IPS-15b (cell line): ENCODE data around the gene RTP2.
"Not testable (repeated sequence)": the region's sequence is repeated elsewhere in the genome, so short reads cannot be mapped to it uniquely, and the experiment has no call there.

Source experiments
- H3K27me3 ChIP-seq: one replicate; pipeline ENCODE4 v1.6.1; 2013; ENCODE audit warnings: low read length; ENCODE audit not compliant: control insufficient read depth, insufficient read depth
- H3K36me3 ChIP-seq: one replicate; pipeline ENCODE4 v1.6.1; 2013; ENCODE audit warnings: low read length; ENCODE audit not compliant: control insufficient read depth, insufficient read depth
- H3K4me1 ChIP-seq: one replicate; pipeline ENCODE4 v1.6.1; 2013; ENCODE audit warnings: mild to moderate bottlenecking, low read length; ENCODE audit not compliant: control insufficient read depth, insufficient read depth
- H3K4me3 ChIP-seq: one replicate; pipeline ENCODE4 v1.5.1; 2013; ENCODE audit warnings: low read depth, low read length
- H3K9ac ChIP-seq: one replicate; pipeline ENCODE4 v1.6.1; 2013; ENCODE audit warnings: low read depth, mild to moderate bottlenecking, low read length
- H3K9me3 ChIP-seq: one replicate; pipeline ENCODE4 v1.6.1; 2013; ENCODE audit warnings: mild to moderate bottlenecking, low read length; ENCODE audit not compliant: control insufficient read depth, insufficient read depth

Gene RTP2

GRCh38 chr3:187700249-187700648 is 2.1 kb downstream of the RTP2 start:
- no peaks in the 10 kb centered on the region for H3K4me1 ChIP-seq
- H3K9ac ChIP-seq, result no peak overlapping the region
- no peak overlapping the region for H3K4me3 ChIP-seq
- no peaks in the 10 kb centered on the region for H3K36me3 ChIP-seq
- H3K27me3 ChIP-seq, result no peaks in the 10 kb centered on the region
- no peaks in the 10 kb centered on the region for H3K9me3 ChIP-seq

DNA sequence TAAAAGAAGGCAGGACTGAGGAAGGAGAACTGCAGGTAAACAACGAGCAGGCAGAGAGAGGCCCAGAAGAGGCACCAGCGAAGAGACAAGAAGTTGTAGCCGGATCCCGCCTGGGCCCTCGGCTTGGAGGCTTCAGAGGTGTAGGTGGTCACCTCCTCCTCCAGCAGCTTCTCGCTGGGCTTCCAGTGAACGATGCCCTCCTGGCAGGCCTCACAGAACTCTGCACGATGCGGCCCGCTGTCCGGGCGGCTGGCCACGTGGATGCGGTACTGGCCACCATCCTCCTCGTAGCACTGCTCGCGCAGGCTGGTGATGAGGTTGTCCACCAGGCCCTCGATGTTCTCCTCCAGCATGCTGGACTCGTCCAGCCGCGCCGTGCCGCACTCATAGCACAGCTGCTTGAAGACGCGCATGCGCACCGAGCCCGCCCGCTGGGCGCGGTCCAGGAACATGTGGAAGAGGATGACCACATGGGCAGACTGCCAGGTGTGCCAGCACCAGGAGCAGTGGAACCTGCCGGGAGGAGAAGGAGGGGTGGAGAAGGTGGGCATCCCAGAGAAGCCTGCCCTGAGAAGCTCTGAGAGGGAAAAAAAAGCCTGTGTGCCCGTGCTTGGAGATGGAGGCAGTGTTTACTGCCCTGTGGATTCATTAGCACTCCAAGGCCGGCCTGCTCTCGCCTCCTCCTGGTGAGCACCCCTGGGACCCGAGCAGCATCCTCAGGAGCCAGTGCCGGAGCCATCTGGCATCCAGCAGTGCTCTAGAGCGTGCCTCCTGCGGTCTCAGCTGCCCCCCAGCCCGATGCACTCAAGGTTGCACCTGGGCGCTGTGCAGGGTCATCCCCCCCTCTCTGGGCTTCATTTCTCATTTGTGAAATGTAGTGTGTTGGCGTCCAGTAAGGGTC is 3.6 kb downstream of the RTP2 start:
- H3K36me3 ChIP-seq, result no peaks in the 10 kb centered on the region
- H3K4me1 ChIP-seq, result no peaks in the 10 kb centered on the region
- H3K27me3 ChIP-seq, result no peaks in the 10 kb centered on the region
- no peak overlapping the region for H3K9ac ChIP-seq
- H3K9me3 ChIP-seq, result no peaks in the 10 kb centered on the region
- no peak overlapping the region for H3K4me3 ChIP-seq

- H3K9ac ChIP-seq, result no peak overlapping the region
- no peaks in the 10 kb centered on the region for H3K27me3 ChIP-seq
- no peaks in the 10 kb centered on the region for H3K9me3 ChIP-seq
- H3K36me3 ChIP-seq, result no peaks in the 10 kb centered on the region
- H3K4me3 ChIP-seq, result no peak overlapping the region
- no peaks in the 10 kb centered on the region for H3K4me1 ChIP-seq
Observed at GRCh38 chr3:187696021-187696420, 6.3 kb downstream of the RTP2 start.

DNA sequence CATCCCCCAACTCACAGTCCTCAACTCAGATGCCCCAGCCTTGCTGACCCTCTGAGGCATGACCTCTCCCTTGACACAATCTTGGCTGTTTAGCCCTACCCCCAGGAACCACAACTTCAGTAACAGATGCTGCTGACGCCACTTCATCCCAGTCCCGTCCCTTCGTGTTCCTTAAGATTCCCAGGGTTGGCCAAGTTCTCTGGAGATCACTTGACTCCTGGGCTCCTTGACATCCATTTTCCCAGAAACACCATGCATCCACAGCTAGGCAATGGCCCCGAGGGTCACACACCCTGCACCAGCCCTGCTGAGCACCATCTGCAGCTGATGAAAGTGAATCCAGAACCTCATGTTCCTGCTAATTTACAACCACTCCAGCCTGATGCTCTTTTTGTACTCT is 6.9 kb downstream of the RTP2 start:
- H3K9ac ChIP-seq, result no peak overlapping the region
- H3K4me3 ChIP-seq, result no peak overlapping the region

GRCh38 chr3:187694801-187695200 is 7.6 kb downstream of the RTP2 start:
- H3K4me3 ChIP-seq, result no peak overlapping the region
- no peaks in the 10 kb centered on the region for H3K9me3 ChIP-seq
- no peaks in the 10 kb centered on the region for H3K27me3 ChIP-seq
- no peaks in the 10 kb centered on the region for H3K36me3 ChIP-seq
- H3K4me1 ChIP-seq, result no peaks in the 10 kb centered on the region
- H3K9ac ChIP-seq, result no peak overlapping the region

More for the DNA sequence above, 6.9 kb downstream of the RTP2 start:
- Histone ChIP-seq H3K4me1 (no peaks in the 10 kb centered on the region), H3K9me3 (no peaks in the 10 kb centered on the region), H3K36me3 (no peaks in the 10 kb centered on the region), H3K27me3 (no peaks in the 10 kb centered on the region)

DNA sequence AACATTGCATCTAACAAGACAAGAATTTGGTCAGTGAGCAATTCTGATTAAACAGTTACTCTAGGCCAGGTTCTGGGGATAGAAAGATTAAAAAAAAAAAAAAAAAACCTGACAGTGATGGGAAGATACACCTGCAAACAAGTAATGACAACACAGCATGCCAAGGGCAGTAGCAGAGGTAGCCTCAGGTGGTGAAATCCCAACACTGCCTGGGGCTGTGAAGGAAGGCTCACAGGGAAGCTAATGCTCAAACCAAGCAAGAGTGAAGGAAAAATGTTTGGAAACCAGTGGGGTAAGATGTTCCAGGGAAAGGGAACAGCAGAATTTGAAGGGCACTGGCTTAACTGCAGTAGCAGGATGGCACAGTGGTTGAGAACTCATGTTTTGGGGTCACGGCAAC is 8.9 kb downstream of the RTP2 start:
- no peaks in the 10 kb centered on the region for H3K27me3 ChIP-seq
- no peaks in the 10 kb centered on the region for H3K36me3 ChIP-seq
- H3K9ac ChIP-seq, result no peak overlapping the region
- H3K9me3 ChIP-seq, result no peaks in the 10 kb centered on the region
- no peak overlapping the region for H3K4me3 ChIP-seq
- H3K4me1 ChIP-seq, result no peaks in the 10 kb centered on the region

DNA sequence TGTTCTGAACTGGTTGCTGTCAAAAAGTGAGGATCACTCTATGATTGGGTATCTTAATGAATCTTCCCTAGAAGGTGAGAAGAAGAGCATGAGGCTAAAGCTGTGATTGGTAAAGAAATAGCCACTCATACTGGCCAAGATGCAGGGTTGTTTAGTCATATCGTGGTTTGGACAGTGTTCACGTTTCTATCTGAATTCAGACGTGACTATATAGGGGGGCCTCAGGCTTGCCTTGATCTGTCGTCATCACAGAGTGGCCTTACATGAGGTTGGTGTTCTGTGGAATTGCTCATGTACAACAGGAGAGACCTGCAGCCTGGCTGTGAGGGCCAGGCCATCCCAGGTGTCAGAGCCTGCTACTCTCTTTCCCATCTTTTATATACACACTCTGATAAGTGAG is 12.4 kb downstream of the RTP2 start:
- no peak overlapping the region for H3K4me3 ChIP-seq
- H3K36me3 ChIP-seq, result no peaks in the 10 kb centered on the region
- peaks cover 3% of the 10 kb centered on the region for H3K9me3 ChIP-seq
- H3K9ac ChIP-seq, result no peak overlapping the region
- H3K27me3 ChIP-seq, result no peaks in the 10 kb centered on the region
- H3K4me1 ChIP-seq, result no peaks in the 10 kb centered on the region

GRCh38 chr3:187686621-187687273 is 15.6 kb downstream of the RTP2 start:
- Histone ChIP-seq H3K4me3 (no peak overlapping the region), H3K4me1 (no peaks in the 10 kb centered on the region), H3K27me3 (no peaks in the 10 kb centered on the region)

GRCh38 chr3:187685948-187686347 is 16.4 kb downstream of the RTP2 start:
- H3K27me3 ChIP-seq, result no peaks in the 10 kb centered on the region
- H3K36me3 ChIP-seq, result no peaks in the 10 kb centered on the region
- no peak overlapping the region for H3K9ac ChIP-seq
- no peak overlapping the region for H3K4me3 ChIP-seq
- peaks cover 3% of the 10 kb centered on the region for H3K9me3 ChIP-seq
- no peaks in the 10 kb centered on the region for H3K4me1 ChIP-seq

More at GRCh38 chr3:187686621-187687273, 15.6 kb downstream of the RTP2 start:
- Histone ChIP-seq H3K9me3 (peaks cover 3% of the 10 kb centered on the region), H3K9ac (no peak overlapping the region), H3K36me3 (no peaks in the 10 kb centered on the region)

GRCh38 chr3:187684880-187685279 is 17.5 kb downstream of the RTP2 start:
- Histone ChIP-seq H3K27me3 (no peaks in the 10 kb centered on the region), H3K4me3 (no peak overlapping the region), H3K9me3 (peaks cover 3% of the 10 kb centered on the region), H3K4me1 (no peaks in the 10 kb centered on the region), H3K36me3 (no peaks in the 10 kb centered on the region), H3K9ac (no peak overlapping the region)

GRCh38 chr3:187684444-187684843 is 17.9 kb downstream of the RTP2 start:
- H3K36me3 ChIP-seq, result no peaks in the 10 kb centered on the region
- peaks cover 3% of the 10 kb centered on the region for H3K9me3 ChIP-seq
- no peak overlapping the region for H3K4me3 ChIP-seq
- no peaks in the 10 kb centered on the region for H3K4me1 ChIP-seq
- H3K9ac ChIP-seq, result no peak overlapping the region
- H3K27me3 ChIP-seq, result no peaks in the 10 kb centered on the region

- H3K36me3 ChIP-seq, H3K4me1 ChIP-seq, H3K9me3 ChIP-seq, H3K27me3 ChIP-seq, H3K9ac ChIP-seq, H3K4me3 ChIP-seq: not testable (repeated sequence)
Observed at GRCh38 chr3:187681756-187682155, 20.6 kb downstream of the RTP2 start.
